ENCODE results near the gene LAMC2. TPM values are rescaled to one million over a fixed set of nuclear protein-coding genes. Genes with fewer than 3 reads are reported as not detected.

Gene LAMC2
- total and polyA plus RNA-seq, 3 donors from 2014 or later: 1.9 to 8.5 (median 3.4) TPM

GRCh38 chr1:183214021-183214970 lies 28.2 kb downstream of the LAMC2 start:
- WGBS, 2 donors: 89 to 94% methylated on average over 5 of the region's 5 CpGs
- H3K4me3 ChIP-seq: no peak overlapping the region

DNA sequence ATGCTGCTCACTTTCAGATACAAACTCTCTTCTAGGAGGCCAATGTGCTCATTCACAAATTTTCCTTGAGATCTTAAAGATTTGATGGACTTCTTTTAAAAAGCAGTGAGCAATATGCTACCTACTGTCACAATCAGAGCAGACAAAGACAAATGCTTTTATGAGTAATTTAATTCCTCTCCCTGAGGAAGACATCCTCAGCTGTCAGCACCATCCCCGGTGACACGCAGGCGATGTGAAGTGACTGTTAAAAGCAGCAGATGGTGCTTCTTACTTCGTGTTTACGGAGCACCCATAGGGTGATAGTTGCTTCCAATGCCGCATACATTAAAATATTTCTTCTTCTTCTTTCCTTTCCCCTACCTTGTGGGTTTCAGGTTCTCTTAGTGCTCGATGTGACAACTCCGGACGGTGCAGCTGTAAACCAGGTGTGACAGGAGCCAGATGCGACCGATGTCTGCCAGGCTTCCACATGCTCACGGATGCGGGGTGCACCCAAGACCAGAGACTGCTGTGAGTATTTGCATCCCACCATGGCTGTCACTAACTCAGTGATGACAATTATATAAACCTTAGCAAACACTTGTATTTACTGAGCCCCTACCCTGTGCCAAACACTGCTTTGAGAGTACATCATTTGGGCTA lies 29.1 kb downstream of the LAMC2 start:
- no peak for DNase-seq
- TF ChIP-seq, protein P1, sequence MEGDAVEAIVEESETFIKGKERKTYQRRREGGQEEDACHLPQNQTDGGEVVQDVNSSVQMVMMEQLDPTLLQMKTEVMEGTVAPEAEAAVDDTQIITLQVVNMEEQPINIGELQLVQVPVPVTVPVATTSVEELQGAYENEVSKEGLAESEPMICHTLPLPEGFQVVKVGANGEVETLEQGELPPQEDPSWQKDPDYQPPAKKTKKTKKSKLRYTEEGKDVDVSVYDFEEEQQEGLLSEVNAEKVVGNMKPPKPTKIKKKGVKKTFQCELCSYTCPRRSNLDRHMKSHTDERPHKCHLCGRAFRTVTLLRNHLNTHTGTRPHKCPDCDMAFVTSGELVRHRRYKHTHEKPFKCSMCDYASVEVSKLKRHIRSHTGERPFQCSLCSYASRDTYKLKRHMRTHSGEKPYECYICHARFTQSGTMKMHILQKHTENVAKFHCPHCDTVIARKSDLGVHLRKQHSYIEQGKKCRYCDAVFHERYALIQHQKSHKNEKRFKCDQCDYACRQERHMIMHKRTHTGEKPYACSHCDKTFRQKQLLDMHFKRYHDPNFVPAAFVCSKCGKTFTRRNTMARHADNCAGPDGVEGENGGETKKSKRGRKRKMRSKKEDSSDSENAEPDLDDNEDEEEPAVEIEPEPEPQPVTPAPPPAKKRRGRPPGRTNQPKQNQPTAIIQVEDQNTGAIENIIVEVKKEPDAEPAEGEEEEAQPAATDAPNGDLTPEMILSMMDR (IDR thresholded peaks at IDR 0.05): no peak
- TF ChIP-seq POLR2A (IDR thresholded peaks at IDR 0.05): no peak
- Histone ChIP-seq H3K36me3 (ENCODE audit: low read depth, missing control alignments) (no peaks in the 10 kb centered on the region), H3K27me3 (no peaks in the 10 kb centered on the region), H3K9me3 (no peaks in the 10 kb centered on the region), H3K4me3 (no peak overlapping the region), H3K4me1 (no peaks in the 10 kb centered on the region), H3K27ac (no peak overlapping the region)
- 90 to 96% methylated on average over 13 of the region's 13 CpGs for WGBS, 2 donors
- intact Hi-C loops (cut with DNase I; ENCODE audit: low total_unique reads): no loop called here

More at GRCh38 chr1:183214021-183214970, 28.2 kb downstream of the LAMC2 start:
- no peaks in the 10 kb centered on the region for H3K4me1 ChIP-seq
- no peaks in the 10 kb centered on the region for H3K9me3 ChIP-seq
- H3K27me3 ChIP-seq: no peaks in the 10 kb centered on the region
- DNase-seq: no peak
- H3K36me3 ChIP-seq (ENCODE audit: low read depth, missing control alignments): no peaks in the 10 kb centered on the region
- intact Hi-C loops (cut with DNase I; ENCODE audit: low total_unique reads): no loop called here
- no peak overlapping the region for H3K27ac ChIP-seq
- TF ChIP-seq, protein P1 (IDR thresholded peaks at IDR 0.05): no peak

GRCh38 chr1:183215936-183216335 lies 29.9 kb downstream of the LAMC2 start:
- intact Hi-C loops (cut with DNase I; ENCODE audit: low total_unique reads): no loop called here
- Histone ChIP-seq H3K27me3 (no peaks in the 10 kb centered on the region), H3K27ac (no peak overlapping the region), H3K9me3 (no peaks in the 10 kb centered on the region), H3K36me3 (ENCODE audit: low read depth, missing control alignments) (no peaks in the 10 kb centered on the region), H3K4me1 (no peaks in the 10 kb centered on the region), H3K4me3 (no peak overlapping the region)
- 98 to 99% methylated on average over 4 of the region's 4 CpGs for WGBS, 2 donors
- no peak for TF ChIP-seq POLR2A (IDR thresholded peaks at IDR 0.05)
- TF ChIP-seq, protein P1 (IDR thresholded peaks at IDR 0.05): no peak
- DNase-seq: no peak

DNA sequence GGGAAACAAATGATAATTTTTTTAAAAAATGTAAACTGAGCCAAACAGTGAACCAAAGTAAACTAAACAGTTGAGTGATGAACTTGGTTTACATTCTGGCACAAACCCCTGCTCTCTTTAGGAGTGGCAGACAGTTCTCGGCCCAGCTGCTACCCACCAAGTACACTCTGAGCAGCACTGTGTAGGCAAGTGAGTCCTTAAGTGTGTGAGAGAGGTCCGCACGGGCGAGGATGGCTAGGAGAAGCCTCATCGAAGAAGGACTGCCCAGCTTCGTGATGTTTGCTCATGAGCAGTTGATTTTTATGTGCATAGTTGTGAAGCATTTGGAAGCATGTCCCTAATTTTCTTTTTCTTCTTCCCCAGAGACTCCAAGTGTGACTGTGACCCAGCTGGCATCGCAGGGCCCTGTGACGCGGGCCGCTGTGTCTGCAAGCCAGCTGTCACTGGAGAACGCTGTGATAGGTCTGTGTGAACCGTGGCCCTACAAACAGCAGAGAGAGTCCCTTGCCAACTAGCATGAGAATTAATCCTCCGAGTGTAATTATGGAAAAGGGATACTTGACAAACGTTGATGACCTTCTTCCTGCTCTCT lies 32.1 kb downstream of the LAMC2 start:
- DNase-seq: no peak

More for the DNA sequence above, 32.1 kb downstream of the LAMC2 start:
- WGBS, 2 donors: 68 to 69% methylated on average over 14 of the region's 14 CpGs
- no peak overlapping the region for H3K27ac ChIP-seq
- no peaks in the 10 kb centered on the region for H3K9me3 ChIP-seq
- TF ChIP-seq, protein P1 (IDR thresholded peaks at IDR 0.05): no peak
- TF ChIP-seq POLR2A (IDR thresholded peaks at IDR 0.05): no peak
- H3K4me3 ChIP-seq: no peak overlapping the region
- no peaks in the 10 kb centered on the region for H3K4me1 ChIP-seq
- H3K36me3 ChIP-seq (ENCODE audit: low read depth, missing control alignments): no peaks in the 10 kb centered on the region
- intact Hi-C loops (cut with DNase I; ENCODE audit: low total_unique reads): no loop called here
- no peaks in the 10 kb centered on the region for H3K27me3 ChIP-seq

All from testis (tissue), 3 donors.